Breast epithelium (tissue), 4 donors: Measurements from ENCODE around the gene MOG. TPM values are rescaled to one million over a fixed set of nuclear protein-coding genes. Genes with fewer than 3 reads are reported as not detected.

Source experiments
- DNase-seq, 2 donors: peaks; one replicate each; pipeline ENCODE4 v3.0.0-alpha.2; 2019; ENCODE audit warnings: low spot score in 2 of 2
- H3K27ac ChIP-seq, 2 donors: fragments of 200-600 bp; sonication (generic) in 1 of 2; one replicate each; pipeline ENCODE4 v1.5.1; 2016 to 2019; ENCODE audit warnings: mild to moderate bottlenecking in 1 of 2
- H3K27me3 ChIP-seq, 2 donors: fragments of 200-600 bp; sonication (generic) in 1 of 2; one replicate each; pipeline versions ENCODE4 v1.5.1 to v1.6.0; 2017 to 2019; ENCODE audit warnings: control low read depth in 1 of 2, mild to moderate bottlenecking in 1 of 2
- H3K36me3 ChIP-seq: fragments of 200-600 bp; one replicate; pipeline ENCODE4 v1.5.1; 2019
- H3K4me1 ChIP-seq, 2 donors: fragments of 200-600 bp; sonication (generic); one replicate each; pipeline ENCODE4 v1.5.1; 2016 to 2019; ENCODE audit warnings: control low read depth in 1 of 2
- H3K4me3 ChIP-seq, 3 donors: fragments of 200-600 bp; sonication (generic); 1 replicate in 2 of 3; 2 replicates in 1 of 3; pipeline ENCODE4 v1.5.1; 2016 to 2019; ENCODE audit warnings: mild to moderate bottlenecking in 3 of 3, moderate library complexity in 2 of 3
- H3K9me3 ChIP-seq, 2 donors: fragments of 200-600 bp; sonication (generic) in 1 of 2; one replicate each; pipeline ENCODE4 v1.5.1; 2016 to 2019; ENCODE audit warnings: control low read depth in 1 of 2
- POLR2A ChIP-seq: fragments of 450-650 bp; IDR thresholded peaks from one replicate; pipeline ENCODE4 v1.6.1; 2016; ENCODE audit warnings: antibody characterized with exemption, mild to moderate bottlenecking, moderate library complexity
- POLR2AphosphoS5 ChIP-seq, 3 donors: sonication (generic); formaldehyde crosslinking; IDR thresholded peaks; one replicate each; pipeline ENCODE4 v1.6.1; 2017; ENCODE audit warnings: antibody characterized with exemption in 3 of 3
- intact Hi-C: fragments of 100-400 bp; cut with DNase I; formaldehyde crosslinking; loops from one replicate; pipeline ENCODE4 v1.15.1; 2023; ENCODE audit warnings: low total_unique reads
- total RNA-seq, 3 donors: library from RNA; depleted of rRNA; stranded (reverse); fragments of >200 nt; gene quantifications; one replicate each; pipeline ENCODE4 v1.1.0, GENCODE V29; 2016
- TF ChIP-seq, protein P1 (sequence below), 3 donors: fragments of 450-650 bp; IDR thresholded peaks; one replicate each; pipeline ENCODE4 v1.5.1; 2016 to 2017; ENCODE audit warnings: antibody characterized with exemption in 3 of 3, mild to moderate bottlenecking in 3 of 3, moderate library complexity in 3 of 3

The MOG gene
- total RNA-seq, 3 donors from 2014 or later: not detected

DNA sequence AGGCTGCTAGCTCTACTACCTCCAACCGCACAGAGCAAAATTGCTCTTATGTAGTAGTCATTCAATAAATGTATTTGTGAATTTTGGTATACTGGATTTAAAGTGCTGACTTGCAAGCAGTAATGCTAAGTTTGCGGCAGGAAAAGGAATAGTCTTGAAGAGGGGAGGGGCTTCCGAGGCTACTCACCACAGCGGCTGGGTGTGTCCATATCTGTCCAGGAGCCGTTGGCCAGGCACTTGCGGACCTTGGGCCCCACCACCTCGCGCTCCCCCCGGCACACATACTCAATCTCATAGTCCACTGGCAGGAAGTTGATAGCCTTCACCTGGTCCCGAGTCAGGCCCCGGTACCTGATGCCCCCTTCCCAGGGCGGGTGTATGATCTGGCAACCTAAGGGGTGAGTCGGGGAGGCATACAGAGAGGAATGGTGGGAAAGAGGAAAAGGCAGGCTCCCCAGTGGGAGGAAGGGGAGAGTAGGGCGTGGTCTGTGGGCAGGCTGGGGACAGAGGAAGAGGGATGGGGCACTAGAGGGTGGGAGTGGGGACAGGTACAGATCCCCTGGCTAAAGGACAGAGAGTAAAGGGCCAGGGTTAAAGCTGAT, 25.6 kb upstream of the MOG start:
- no peaks in the 10 kb centered on the region for H3K27me3 ChIP-seq
- intact Hi-C loops: no loop called here
- H3K4me1 ChIP-seq: peaks cover 6 to 11% of the 10 kb centered on the region in 2 donors
- no peaks in the 10 kb centered on the region for H3K9me3 ChIP-seq
- TF ChIP-seq POLR2AphosphoS5 (IDR thresholded peaks at IDR 0.05) (no peak), POLR2A (no peak)
- TF ChIP-seq, protein P1, sequence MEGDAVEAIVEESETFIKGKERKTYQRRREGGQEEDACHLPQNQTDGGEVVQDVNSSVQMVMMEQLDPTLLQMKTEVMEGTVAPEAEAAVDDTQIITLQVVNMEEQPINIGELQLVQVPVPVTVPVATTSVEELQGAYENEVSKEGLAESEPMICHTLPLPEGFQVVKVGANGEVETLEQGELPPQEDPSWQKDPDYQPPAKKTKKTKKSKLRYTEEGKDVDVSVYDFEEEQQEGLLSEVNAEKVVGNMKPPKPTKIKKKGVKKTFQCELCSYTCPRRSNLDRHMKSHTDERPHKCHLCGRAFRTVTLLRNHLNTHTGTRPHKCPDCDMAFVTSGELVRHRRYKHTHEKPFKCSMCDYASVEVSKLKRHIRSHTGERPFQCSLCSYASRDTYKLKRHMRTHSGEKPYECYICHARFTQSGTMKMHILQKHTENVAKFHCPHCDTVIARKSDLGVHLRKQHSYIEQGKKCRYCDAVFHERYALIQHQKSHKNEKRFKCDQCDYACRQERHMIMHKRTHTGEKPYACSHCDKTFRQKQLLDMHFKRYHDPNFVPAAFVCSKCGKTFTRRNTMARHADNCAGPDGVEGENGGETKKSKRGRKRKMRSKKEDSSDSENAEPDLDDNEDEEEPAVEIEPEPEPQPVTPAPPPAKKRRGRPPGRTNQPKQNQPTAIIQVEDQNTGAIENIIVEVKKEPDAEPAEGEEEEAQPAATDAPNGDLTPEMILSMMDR (IDR thresholded peaks at IDR 0.05): no peak
- peak overlapping the region in 2 of 3 donors; percentile 86 to 94 for H3K4me3 ChIP-seq
- H3K27ac ChIP-seq: peak overlapping the region in 1 of 2 donors; percentile 25
- DNase-seq: peak in 1 of 2 donors; percentile 18
- no peaks in the 10 kb centered on the region for H3K36me3 ChIP-seq

DNA sequence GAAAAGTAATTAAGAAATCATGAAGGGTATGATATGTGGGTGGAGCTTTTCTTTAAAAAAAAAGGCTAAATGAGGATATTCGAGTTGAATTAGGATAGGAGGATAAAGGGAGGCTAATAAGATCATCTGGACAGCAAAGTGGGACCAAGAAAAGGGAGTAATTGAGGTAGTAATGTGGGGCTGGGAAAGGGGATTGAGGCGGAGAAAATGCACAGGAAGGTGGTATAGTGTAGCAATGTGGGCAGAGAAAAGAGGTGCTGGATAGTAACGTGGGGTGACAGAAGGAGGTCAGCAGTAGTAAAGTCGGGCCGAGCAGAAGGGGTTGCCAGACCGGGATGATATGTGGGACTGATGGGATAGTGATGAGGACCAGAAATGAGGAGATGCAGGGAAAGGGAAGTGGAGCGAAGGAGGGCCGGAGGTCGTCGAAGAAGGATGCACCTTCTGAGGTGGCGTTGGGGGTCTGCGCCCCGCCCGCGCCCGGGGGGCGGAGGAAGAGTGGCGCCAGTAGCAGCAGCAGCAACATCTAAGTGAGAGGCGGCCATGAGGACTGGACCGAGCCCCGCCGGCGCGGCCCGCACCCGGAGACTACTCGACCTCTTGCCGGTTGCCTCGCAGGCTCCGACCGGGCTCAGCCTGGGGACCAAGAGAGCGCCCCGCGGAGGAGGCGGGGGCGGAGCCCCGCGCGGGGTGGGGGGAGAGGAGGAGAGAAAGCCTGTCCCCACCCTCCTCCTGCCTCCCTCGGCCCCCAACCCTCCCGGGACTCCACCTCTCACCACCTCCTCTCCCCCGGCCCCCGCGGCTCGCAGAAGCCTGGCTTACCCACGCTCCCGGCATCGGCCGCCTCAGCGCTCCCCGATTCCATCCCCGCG, 24.8 kb upstream of the MOG start:
- peak overlapping the region; percentile 85 to 94 for H3K27ac ChIP-seq
- H3K27me3 ChIP-seq: no peaks in the 10 kb centered on the region
- H3K4me3 ChIP-seq: peak overlapping the region; percentile 65 to 94 (median 86)
- intact Hi-C loops: no loop called here
- no peaks in the 10 kb centered on the region for H3K9me3 ChIP-seq
- H3K36me3 ChIP-seq: no peaks in the 10 kb centered on the region
- TF ChIP-seq POLR2AphosphoS5 (IDR thresholded peaks at IDR 0.05) (no peak), POLR2A (no peak)
- TF ChIP-seq, protein P1 (IDR thresholded peaks at IDR 0.05): no peak
- peak in 1 of 2 donors; percentile 54 for DNase-seq
- peaks cover 6 to 11% of the 10 kb centered on the region in 2 donors for H3K4me1 ChIP-seq

DNA sequence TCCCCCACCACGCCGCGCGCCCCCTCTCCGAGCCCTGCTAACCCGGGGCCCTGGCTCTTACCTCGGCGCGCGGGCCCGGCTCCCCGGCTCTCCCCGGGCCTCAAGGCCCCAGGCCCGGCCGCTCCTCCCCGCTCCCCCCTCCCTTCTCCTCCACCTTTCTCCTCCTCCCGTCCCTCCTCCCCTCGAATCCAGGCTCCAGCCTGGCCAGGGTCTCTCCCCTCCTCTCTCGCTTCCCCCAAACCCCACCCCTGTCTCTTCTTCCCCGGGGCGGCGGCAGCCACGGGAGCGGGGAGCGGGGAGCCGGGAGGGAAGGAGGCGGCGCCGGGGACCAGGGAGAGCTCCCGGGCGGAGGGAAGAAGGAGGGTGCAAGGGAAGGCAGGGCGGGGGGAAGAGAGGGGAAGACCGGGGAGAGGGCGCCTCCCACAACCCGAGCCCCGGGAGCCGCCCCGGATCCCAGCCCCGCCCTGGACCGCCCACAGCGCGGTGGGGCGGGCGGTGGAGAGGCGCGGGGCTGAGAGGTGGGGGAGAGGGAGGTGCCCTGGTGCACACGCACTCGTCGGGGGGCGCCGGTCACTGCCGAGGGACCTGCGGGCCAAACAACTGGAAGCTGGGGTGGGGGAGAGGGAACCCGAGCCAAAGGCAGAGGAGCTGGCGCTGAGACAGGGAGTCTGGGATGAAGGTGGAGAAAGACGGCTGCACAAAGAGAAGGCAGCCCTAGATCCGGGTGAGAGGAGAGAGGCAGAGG, 23.9 kb upstream of the MOG start, which contains the start of gene GABBR1:
TSS of gene GABBR1 (minus strand) at position 395 of the 745 bp plus-strand sequence. CDS start 798 bp downstream, outside the sequence.
- Histone ChIP-seq H3K4me3 (peak within 1 kb of the TSS; percentile 65 to 94 (median 86)), H3K27ac (peak within 1 kb of the TSS; percentile 85 to 94), H3K4me1 (peaks cover 6 to 11% of the 10 kb centered on the region in 2 donors), H3K27me3 (no peaks in the 10 kb centered on the region), H3K9me3 (no peaks in the 10 kb centered on the region), H3K36me3 (no peaks in the 10 kb centered on the region)
- peak; percentile 87 to 89 for DNase-seq
- TF ChIP-seq, protein P1 (IDR thresholded peaks at IDR 0.05): no peak
- TF ChIP-seq POLR2A (peak; percentile 13), POLR2AphosphoS5 (IDR thresholded peaks at IDR 0.05) (peak in 2 of 3 donors; percentile 42 to 70)
- intact Hi-C loops: no loop called here

DNA sequence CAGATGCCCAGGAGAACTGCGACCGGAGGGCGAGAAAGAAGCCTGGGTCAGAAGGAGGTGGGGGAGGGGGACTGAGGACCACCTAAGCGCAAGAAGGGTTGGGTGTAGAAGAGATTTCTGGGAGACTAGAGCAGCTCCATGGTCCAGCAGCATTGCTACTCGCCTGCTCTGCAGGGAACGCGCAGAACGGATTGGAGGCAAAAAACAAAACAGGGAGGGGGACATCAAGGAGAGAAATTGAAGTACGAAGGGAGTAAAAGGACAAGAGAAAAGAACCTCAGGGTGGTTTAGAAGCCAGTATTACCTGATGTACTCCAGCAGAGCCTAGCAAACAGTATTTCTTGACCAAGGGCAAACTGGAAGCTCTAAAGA, 23.4 kb upstream of the MOG start:
- peaks cover 6 to 11% of the 10 kb centered on the region in 2 donors for H3K4me1 ChIP-seq
- no peaks in the 10 kb centered on the region for H3K36me3 ChIP-seq
- intact Hi-C loops: no loop called here
- no peak for DNase-seq
- no peaks in the 10 kb centered on the region for H3K27me3 ChIP-seq
- peak overlapping the region; percentile 65 to 94 (median 86) for H3K4me3 ChIP-seq
- H3K27ac ChIP-seq: peak overlapping the region; percentile 85 to 94
- H3K9me3 ChIP-seq: no peaks in the 10 kb centered on the region
- TF ChIP-seq, protein P1 (IDR thresholded peaks at IDR 0.05): no peak
- TF ChIP-seq POLR2AphosphoS5 (IDR thresholded peaks at IDR 0.05): no peak
- no peak for TF ChIP-seq POLR2A
